ENCODE measurements around the gene MAFG.

Gene MAFG
- long read RNA-seq, donor 1, full-length matches to known transcripts = 9 of 9 reads
- long read RNA-seq, donor 1, partial matches to known transcripts = 0 of 9 reads
- long read RNA-seq, donor 1, other reads (novel, unspliced or antisense) = 0 of 9 reads
- long read RNA-seq, donor 2, full-length matches to known transcripts = 4 of 4 reads
- long read RNA-seq, donor 2, partial matches to known transcripts = 0 of 4 reads
- long read RNA-seq, donor 2, other reads (novel, unspliced or antisense) = 0 of 4 reads
- long read RNA-seq, donor 3, full-length matches to known transcripts = 8 of 8 reads
- long read RNA-seq, donor 3, partial matches to known transcripts = 0 of 8 reads
- long read RNA-seq, donor 3, other reads (novel, unspliced or antisense) = 0 of 8 reads
- long read RNA-seq, donor 4, full-length matches to known transcripts = 6 of 30 reads
- long read RNA-seq, donor 4, partial matches to known transcripts = 24 of 30 reads
- long read RNA-seq, donor 4, other reads (novel, unspliced or antisense) = 0 of 30 reads
- long read RNA-seq, donor 5, full-length matches to known transcripts = 7 of 7 reads
- long read RNA-seq, donor 5, partial matches to known transcripts = 0 of 7 reads
- long read RNA-seq, donor 5, other reads (novel, unspliced or antisense) = 0 of 7 reads
- long read RNA-seq, donor 6, full-length matches to known transcripts = 3 of 3 reads
- long read RNA-seq, donor 6, partial matches to known transcripts = 0 of 3 reads
- long read RNA-seq, donor 6, other reads (novel, unspliced or antisense) = 0 of 3 reads
- long read RNA-seq, donor 7 = 0 reads
- long read RNA-seq, donor 8, full-length matches to known transcripts = 7 of 7 reads
- long read RNA-seq, donor 8, partial matches to known transcripts = 0 of 7 reads
- long read RNA-seq, donor 8, other reads (novel, unspliced or antisense) = 0 of 7 reads

- peak; percentile 98 for DNase-seq
Measured at GRCh38 chr17:81927653-81928543, at the start of gene MAFG. Gene MAFG (minus strand): TSS chr17:81927735. CDS start chr17:81923185, 4,550 bp downstream.

DNA sequence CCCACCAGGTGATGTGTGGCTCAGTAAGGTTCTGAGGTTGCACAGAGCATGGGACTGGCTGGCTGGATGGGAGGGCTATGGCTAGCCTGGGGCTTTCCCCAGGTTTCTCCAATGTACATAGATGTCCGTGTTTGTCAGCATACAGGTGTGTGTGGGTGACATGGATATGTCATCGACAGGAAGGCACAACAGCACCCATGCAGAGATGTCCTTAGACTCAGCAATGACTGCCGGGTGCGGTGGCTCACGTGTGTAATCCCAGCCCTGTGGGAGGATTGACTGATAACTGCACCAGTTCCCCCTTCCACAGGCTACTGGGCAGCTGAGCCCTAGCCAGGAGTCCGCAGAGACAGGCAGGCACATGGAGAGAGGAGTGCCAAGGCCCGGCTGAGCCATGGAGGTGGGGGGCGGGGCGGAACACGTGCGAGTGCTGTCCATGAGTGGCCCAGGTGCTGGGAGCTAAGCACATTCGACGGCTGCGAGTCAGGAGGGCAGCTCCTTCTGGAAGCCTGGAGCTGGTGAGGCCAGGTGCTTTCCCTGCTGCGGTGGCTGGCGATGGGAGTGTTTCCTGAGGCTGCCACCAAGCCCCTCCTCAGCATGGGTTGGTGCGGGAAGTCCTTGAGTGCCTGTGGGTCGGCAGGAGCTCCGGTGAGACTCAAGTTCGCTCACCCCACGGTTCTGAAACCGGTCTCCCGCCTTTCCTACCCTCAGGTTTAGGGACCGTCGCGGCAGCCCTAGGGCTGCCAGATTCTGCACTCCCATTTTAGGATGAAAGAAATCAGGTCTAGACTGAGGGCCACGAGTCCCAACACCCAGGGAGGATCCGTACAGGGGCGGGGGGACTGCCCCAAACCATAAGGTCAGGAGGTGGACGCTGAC is 49.0 kb upstream of the MAFG start:
- DNase-seq = peak; percentile 54

DNA sequence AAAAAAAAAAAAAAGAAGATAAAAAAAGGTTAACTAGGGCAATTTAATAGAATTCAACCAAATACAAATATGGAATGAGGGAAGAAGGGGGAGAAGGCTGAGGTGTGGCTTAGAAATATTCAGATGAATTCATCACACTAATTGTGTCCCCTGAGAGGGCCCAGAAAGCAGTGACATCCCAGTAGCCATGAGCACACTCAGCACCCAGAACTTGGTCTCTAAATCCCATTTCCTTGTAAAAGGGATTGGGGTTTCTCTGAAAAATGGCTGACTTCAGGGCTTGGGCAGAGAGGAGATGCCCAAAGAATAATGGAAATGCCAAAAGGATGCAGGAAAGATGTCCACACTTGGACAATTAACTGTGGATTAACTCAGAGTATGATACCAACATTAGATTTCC is 45.9 kb upstream of the MAFG start:
- DNase-seq = no peak

- DNase-seq = no peak
Measured at GRCh38 chr17:81968850-81969812, 41.6 kb upstream of the MAFG start.

GRCh38 chr17:81968396-81968745 is 40.8 kb upstream of the MAFG start:
- no peak for DNase-seq

DNA sequence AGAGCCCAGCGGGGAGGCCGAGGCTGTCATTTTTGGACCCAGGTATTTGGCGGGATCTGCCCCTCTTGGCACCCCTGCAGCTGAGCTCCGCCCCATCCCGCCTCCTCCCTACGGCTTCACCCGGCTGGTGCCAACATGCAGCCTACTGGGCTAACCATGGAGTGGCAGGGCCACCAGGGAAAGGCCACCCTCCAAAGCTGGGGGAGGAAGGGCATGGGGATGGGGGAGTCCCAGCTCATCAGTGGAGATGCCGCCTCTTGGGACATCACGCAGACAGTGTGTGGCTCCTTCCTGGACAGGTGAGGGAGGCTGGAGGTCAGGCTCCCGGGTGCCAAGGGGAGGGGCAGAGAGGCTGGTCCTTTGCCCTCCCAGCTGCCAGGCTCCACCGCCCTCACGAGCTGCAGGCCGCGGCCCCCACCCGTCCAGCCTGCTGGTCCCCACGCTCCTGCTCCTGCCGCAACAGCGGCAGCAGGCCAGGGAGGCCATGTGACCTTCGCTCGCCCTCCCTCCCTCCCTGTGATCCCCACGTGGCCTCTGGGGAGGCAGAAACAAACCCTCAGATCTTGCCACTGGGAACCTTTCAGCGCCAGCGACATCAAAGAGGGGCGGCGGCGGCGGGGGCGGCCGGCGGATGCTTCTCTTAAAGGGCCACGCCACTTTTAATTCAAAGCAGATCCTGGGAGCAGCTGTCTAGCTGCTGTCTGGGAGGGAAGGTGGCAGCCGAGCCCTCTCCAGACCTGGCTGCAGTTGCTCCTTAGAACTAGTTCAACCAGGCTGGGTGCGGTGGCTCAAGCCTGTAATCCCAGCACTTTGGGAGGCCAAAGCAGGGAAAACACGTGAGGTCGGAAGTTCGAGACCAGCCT is 40.2 kb upstream of the MAFG start:
- DNase-seq = peak; percentile 73

GRCh38 chr17:81967244-81967532 is 39.7 kb upstream of the MAFG start:
- no peak for DNase-seq

GRCh38 chr17:81966343-81967243 is 39.1 kb upstream of the MAFG start:
- DNase-seq = peak; percentile 70

DNA sequence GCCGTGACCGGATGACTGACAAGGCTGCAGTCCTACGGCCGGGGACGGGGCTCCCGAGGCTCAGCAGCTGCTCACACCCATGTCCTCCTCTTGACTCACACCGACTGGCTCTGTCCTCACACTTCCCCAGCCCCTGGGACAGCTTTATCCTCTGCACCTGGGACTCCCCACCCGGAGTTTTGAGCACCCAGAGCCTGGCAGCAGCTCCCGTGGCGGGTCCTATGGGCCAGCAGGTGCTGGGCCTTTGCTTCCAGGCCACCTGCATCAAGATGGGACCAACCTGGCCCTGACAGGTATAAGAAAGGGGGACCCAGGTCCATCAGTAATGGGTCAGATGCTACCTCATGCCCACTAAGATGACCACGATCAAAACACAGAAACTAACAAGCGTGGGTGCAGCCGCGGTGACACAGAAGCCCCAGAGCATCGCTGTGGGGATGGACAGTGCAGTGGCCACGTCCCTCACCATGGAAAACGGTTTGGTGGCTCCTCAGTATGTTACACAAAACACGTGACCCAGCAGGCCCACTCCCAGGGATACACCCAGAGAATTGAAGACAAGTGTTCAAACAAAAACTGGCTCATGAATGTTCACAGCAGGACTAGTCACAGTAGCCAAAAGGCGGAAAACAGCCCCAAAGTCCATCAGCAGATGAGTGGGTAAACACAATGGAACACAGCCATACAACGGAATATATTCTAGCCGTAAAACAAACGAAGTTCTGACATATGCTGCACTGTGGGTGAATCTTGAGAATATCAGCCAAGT is 36.7 kb upstream of the MAFG start:
- DNase-seq = no peak

- no peak for DNase-seq
Measured at GRCh38 chr17:81962499-81963441, 35.2 kb upstream of the MAFG start.

DNA sequence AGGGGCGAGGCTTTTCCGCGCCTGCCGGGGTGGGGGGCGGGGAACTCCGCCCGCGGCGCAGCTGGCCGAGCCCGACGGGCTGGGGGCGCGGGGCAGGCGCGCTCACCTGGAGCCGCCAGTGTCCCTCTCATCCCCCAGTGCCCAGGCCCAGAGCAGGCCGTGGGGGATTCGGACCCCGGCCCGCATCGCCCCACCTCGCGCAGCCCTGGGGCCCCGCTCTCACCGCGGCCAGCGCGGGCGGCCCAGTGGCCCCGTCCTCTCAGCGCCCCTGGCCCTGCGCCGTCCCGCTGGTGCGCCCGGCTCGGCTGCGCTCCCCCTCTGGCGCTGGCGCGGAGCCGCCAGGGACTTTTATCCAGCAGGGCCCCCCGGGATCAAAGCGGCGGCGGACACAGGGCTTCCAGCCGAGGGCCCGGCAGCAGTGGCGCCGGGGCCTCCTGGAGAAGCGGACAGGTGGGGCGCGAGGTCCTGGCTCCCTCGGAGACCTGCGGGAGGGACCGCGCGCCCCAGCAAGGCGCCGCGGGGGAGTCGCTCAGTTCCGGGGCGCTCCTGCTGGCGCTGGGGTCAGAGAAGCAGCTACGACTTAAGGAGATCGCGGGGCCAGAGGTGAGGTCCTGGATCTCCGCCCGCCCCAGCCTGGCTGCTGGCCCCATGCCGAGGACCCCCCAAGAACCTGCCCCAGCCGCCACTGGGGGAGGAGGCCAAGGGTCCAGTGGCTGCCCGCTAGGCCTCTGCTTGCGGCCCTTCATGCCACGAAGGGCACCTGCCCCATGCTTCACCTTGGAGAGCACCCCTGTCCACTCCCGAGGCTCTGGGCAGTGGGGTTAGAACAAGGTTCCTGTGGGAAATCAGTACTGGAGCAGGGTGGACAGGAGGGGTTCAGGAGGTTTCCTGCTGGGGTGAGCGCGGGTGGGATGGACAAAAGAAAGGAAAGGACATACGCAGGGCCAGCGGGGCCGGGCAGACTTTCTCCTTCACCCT is 34.3 kb upstream of the MAFG start:
- peak; percentile 57 for DNase-seq

GRCh38 chr17:81961087-81961511 is 33.6 kb upstream of the MAFG start, which contains the start of gene NOTUM:
Gene NOTUM (minus strand): TSS chr17:81961187. CDS start chr17:81960909, 278 bp downstream.
- no peak for DNase-seq

DNA sequence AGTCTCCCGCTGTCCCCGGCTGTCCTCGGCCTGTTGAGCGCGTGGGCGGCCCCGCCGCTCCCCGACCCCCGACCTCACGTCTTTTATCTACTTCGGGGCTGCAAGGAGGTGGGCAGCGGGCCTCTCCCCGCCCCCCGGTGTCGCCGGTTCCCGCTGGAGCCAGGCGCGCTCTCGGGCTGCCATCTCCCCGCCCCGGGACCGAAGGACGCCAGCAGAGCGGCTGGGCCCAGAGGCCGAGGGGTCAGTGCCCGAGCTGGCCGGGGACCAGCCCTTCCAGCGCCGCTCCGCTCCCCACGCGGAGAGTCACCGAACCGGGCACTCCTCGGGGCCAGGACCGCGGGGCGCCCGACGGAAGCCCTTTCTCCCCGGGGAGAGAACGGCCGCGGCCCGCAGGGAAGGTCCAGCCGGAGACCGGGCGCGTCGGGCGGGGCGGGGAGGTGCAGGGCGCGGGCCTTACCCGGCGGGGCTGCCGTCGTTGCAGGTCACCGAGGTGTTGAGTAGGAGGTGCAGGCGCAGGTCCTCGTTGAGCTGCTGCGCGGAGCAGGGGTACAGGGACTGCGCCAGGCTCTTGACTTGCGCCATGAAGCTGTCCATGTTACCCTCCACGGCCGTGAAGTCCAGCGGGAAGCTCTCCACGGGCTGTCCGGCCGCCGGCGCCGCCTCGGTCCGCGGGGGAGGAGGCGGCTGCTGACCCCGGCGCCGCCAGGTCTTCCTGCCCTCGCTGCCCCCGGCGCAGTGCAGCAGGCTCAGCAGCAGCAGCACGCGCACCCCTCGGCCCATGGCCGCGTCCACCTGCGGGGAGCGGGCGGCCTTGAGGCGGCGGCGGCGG is 32.8 kb upstream of the MAFG start:
- DNase-seq = peak; percentile 64

All from right kidney (tissue), 9 donors.